IMR-90 (cell line): Measurements from ENCODE around the gene CDK14.

Experiments used
- CHD1 ChIP-seq: IDR thresholded peaks from 2 replicates; pipeline ENCODE4 v1.6.1; 2012; ENCODE audit warnings: low read depth, low read length, improper control_type of control experiment
- CTCF ChIP-seq: conservative IDR thresholded peaks from 2 replicates; pipeline ENCODE4 v1.5.1; 2012; ENCODE audit warnings: mild to moderate bottlenecking, low read depth, low read length, improper control_type of control experiment
- ELK1 ChIP-seq: fragments of 150-350 bp; IDR thresholded peaks from 2 replicates; pipeline ENCODE4 v1.6.1; 2016; ENCODE audit warnings: low read depth, mild to moderate bottlenecking, low read length, moderate library complexity, borderline replicate concordance
- FOS ChIP-seq: fragments of 150-350 bp; IDR thresholded peaks from 2 replicates; pipeline ENCODE4 v1.6.1; 2016; ENCODE audit warnings: low read depth, low read length
- MAFK ChIP-seq: IDR thresholded peaks from 2 replicates; pipeline ENCODE4 v1.6.1; 2012; ENCODE audit warnings: low read depth, low read length, improper control_type of control experiment
- POLR2A ChIP-seq: IDR thresholded peaks from 2 replicates; pipeline ENCODE4 v1.6.1; 2012; ENCODE audit warnings: mild to moderate bottlenecking, low read depth, low read length
- RAD21 ChIP-seq: IDR thresholded peaks from 2 replicates; pipeline ENCODE4 v1.6.1; 2012; ENCODE audit warnings: low read length, improper control_type of control experiment
- RFX5 ChIP-seq: IDR thresholded peaks from 2 replicates; pipeline ENCODE4 v1.8.0; 2012; ENCODE audit warnings: low read depth, mild to moderate bottlenecking, low read length, moderate library complexity
- SMC3 ChIP-seq: fragments of 150-350 bp; IDR thresholded peaks from 2 replicates; pipeline ENCODE4 v1.6.1; 2016; ENCODE audit warnings: low read depth, mild to moderate bottlenecking, antibody characterized with exemption, low read length, moderate library complexity

GRCh38 chr7:90663176-90663575 is 67.1 kb downstream of the CDK14 start:
- no peak for TF ChIP-seq CTCF
- TF ChIP-seq POLR2A = no peak
- TF ChIP-seq RFX5 = no peak
- TF ChIP-seq RAD21 = no peak
- no peak for TF ChIP-seq ELK1
- TF ChIP-seq SMC3 = no peak
- no peak for TF ChIP-seq FOS
- TF ChIP-seq MAFK = no peak
- no peak for TF ChIP-seq CHD1
